GM18951 (cell line): ENCODE results near the gene DIP2C.
"Not testable (repeated sequence)": the region's sequence is repeated elsewhere in the genome, so short reads cannot be mapped to it uniquely, and the experiment has no call there.

Experiments
- POLR2A ChIP-seq: IDR thresholded peaks from 4 replicates; pipeline ENCODE4 v1.6.1; 2011; ENCODE audit warnings: mild to moderate bottlenecking; ENCODE audit not compliant: insufficient read length, insufficient read depth; ENCODE audit errors: extremely low read depth
- in situ Hi-C: fragments of 300-500 bp; cut with MboI; formaldehyde crosslinking; loops from one replicate; pipeline ENCODE4 v1.12.0; 2022; ENCODE audit warnings: low sequenced_read_pairs, mixed read lengths, inconsistent platforms; ENCODE audit not compliant: unreplicated experiment

Gene DIP2C

GRCh38 chr10:714214-714613 is 24.7 kb upstream of the DIP2C start:
- TF ChIP-seq POLR2A = no peak
- in situ Hi-C loops = no loop called here

- no peak for TF ChIP-seq POLR2A
- in situ Hi-C loops = no loop called here
These were observed 23.1 kb upstream of the DIP2C start for GRCh38 chr10:712575-712974.

GRCh38 chr10:712089-712488 is 22.6 kb upstream of the DIP2C start:
- TF ChIP-seq POLR2A = no peak
- in situ Hi-C loops = no loop called here

GRCh38 chr10:707861-708260 is 18.4 kb upstream of the DIP2C start:
- TF ChIP-seq POLR2A = no peak
- in situ Hi-C loops = no loop called here

GRCh38 chr10:707456-707855 is 18.0 kb upstream of the DIP2C start:
- in situ Hi-C loops = no loop called here
- TF ChIP-seq POLR2A = no peak

GRCh38 chr10:703118-703517 is 13.7 kb upstream of the DIP2C start:
- in situ Hi-C loops = no loop called here
- TF ChIP-seq POLR2A = no peak

GRCh38 chr10:700183-700582 is 10.7 kb upstream of the DIP2C start:
- in situ Hi-C loops = not testable (repeated sequence)

GRCh38 chr10:697097-697875 is 7.8 kb upstream of the DIP2C start:
- TF ChIP-seq POLR2A = no peak
- in situ Hi-C loops = no loop called here

GRCh38 chr10:695396-695795 is 5.9 kb upstream of the DIP2C start:
- in situ Hi-C loops = no loop called here
- no peak for TF ChIP-seq POLR2A

- no peak for TF ChIP-seq POLR2A
- in situ Hi-C loops = no loop called here
These were observed 4.0 kb upstream of the DIP2C start for GRCh38 chr10:693506-693905.

GRCh38 chr10:692682-693351 is 3.3 kb upstream of the DIP2C start:
- in situ Hi-C loops = no loop called here

GRCh38 chr10:691216-691615 is 1.7 kb upstream of the DIP2C start:
- in situ Hi-C loops = no loop called here
- no peak for TF ChIP-seq POLR2A

More at GRCh38 chr10:692682-693351, 3.3 kb upstream of the DIP2C start:
- no peak for TF ChIP-seq POLR2A

GRCh38 chr10:690372-691161 is 1.1 kb upstream of the DIP2C start:
- no peak for TF ChIP-seq POLR2A
- in situ Hi-C loops = no loop called here

- in situ Hi-C loops = no loop called here
- TF ChIP-seq POLR2A = no peak
These were observed 382 bp downstream of the DIP2C start for GRCh38 chr10:689121-689451.
